Stomach (tissue), 4 donors: ENCODE measurements around the gene NHLH1.

Source experiments
- CTCF ChIP-seq, 7 experiments: fragments of 450-650 bp in 4 of 7; fragments of 200-600 bp in 3 of 7; sonication (generic) in 3 of 7; IDR thresholded peaks; one replicate each; pipeline ENCODE4 v1.5.1; 2016 to 2019; ENCODE audit warnings: antibody characterized with exemption in 7 of 7, control low read depth in 2 of 7, mild to moderate bottlenecking in 1 of 7
- POLR2AphosphoS5 ChIP-seq, 3 donors: sonication (generic); formaldehyde crosslinking; IDR thresholded peaks; one replicate each; pipeline ENCODE4 v1.6.1; 2016; ENCODE audit warnings: antibody characterized with exemption in 3 of 3

DNA sequence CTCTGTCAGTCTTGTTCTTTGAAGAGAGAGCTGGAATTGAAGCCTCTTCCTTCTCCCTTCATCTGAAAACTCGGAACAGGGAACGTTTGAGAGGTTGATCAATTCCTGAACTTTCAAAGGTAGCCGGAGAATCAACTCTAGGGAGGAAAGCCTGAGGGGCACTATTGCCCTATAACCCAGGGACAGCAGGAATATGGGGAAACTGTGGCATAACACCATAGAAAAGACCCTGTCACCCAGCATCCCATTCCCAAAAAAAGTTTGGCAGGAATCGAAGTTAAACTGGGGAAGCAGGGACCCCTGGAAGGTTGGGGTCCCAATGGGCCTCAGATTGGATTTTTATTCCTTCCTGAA, 5.1 kb upstream of the NHLH1 start:
- TF ChIP-seq CTCF (IDR thresholded peaks at IDR 0.05): no peak
- TF ChIP-seq POLR2AphosphoS5 (IDR thresholded peaks at IDR 0.05): no peak
